ENCODE measurements around the gene RPS21. TPM values are rescaled to one million over a fixed set of nuclear protein-coding genes. Genes with fewer than 3 reads are reported as not detected.

Gene RPS21
- total RNA-seq, 1 donor from 2014 or later: 2,912 TPM

- Mint-ChIP-seq H3K4me1 (peaks cover 20% of the 10 kb centered on the region), H3K4me3 (no peak overlapping the region), H3K27ac (no peak overlapping the region), H3K36me3 (ENCODE audit: low read depth) (peaks cover 60% of the 10 kb centered on the region), H3K9me3 (no peaks in the 10 kb centered on the region), H3K27me3 (no peaks in the 10 kb centered on the region)
- ATAC-seq (ENCODE audit: low read depth): no peak
- POLR2A ChIA-PET: no interaction called here
- TF ChIP-seq CTCF (IDR thresholded peaks at IDR 0.05): no peak
- CTCF ChIA-PET: no interaction called here
- DNase-seq: no peak
- intact Hi-C loops (cut with micrococcal nuclease): no loop called here
These were observed 5.9 kb downstream of the RPS21 start for GRCh38 chr20:62392621-62393334.

GRCh38 chr20:62393335-62393665, 6.4 kb downstream of the RPS21 start:
- Mint-ChIP-seq H3K36me3 (ENCODE audit: low read depth) (peaks cover 55% of the 10 kb centered on the region), H3K27me3 (no peaks in the 10 kb centered on the region), H3K4me1 (peaks cover 14% of the 10 kb centered on the region), H3K4me3 (no peak overlapping the region), H3K9me3 (no peaks in the 10 kb centered on the region), H3K27ac (no peak overlapping the region)
- no peak for ATAC-seq (ENCODE audit: low read depth)
- intact Hi-C loops (cut with micrococcal nuclease): no loop called here
- TF ChIP-seq CTCF (IDR thresholded peaks at IDR 0.05): no peak
- DNase-seq: no peak
- POLR2A ChIA-PET: no interaction called here
- CTCF ChIA-PET: no interaction called here

- H3K9me3 Mint-ChIP-seq: no peaks in the 10 kb centered on the region
- no peak for DNase-seq
- no peaks in the 10 kb centered on the region for H3K27me3 Mint-ChIP-seq
- no peak for TF ChIP-seq CTCF (IDR thresholded peaks at IDR 0.05)
- no peak overlapping the region for H3K4me3 Mint-ChIP-seq
- ChIA-PET CTCF (no interaction called here), POLR2A (no interaction called here)
- peaks cover 49% of the 10 kb centered on the region for H3K36me3 Mint-ChIP-seq (ENCODE audit: low read depth)
- intact Hi-C loops (cut with micrococcal nuclease): no loop called here
- no peak for ATAC-seq (ENCODE audit: low read depth)
- H3K27ac Mint-ChIP-seq: no peak overlapping the region
- peaks cover 9% of the 10 kb centered on the region for H3K4me1 Mint-ChIP-seq
These were observed 6.9 kb downstream of the RPS21 start for GRCh38 chr20:62393830-62394229.

GRCh38 chr20:62394248-62395245, 7.6 kb downstream of the RPS21 start:
- peaks cover 2% of the 10 kb centered on the region for H3K4me1 Mint-ChIP-seq
- intact Hi-C loops (cut with micrococcal nuclease): no loop called here
- no peak overlapping the region for H3K4me3 Mint-ChIP-seq
- no peak for DNase-seq
- H3K9me3 Mint-ChIP-seq: no peaks in the 10 kb centered on the region
- ChIA-PET POLR2A (no interaction called here), CTCF (no interaction called here)
- H3K36me3 Mint-ChIP-seq (ENCODE audit: low read depth): peaks cover 42% of the 10 kb centered on the region
- no peak for ATAC-seq (ENCODE audit: low read depth)
- TF ChIP-seq CTCF (IDR thresholded peaks at IDR 0.05): no peak
- no peak overlapping the region for H3K27ac Mint-ChIP-seq
- H3K27me3 Mint-ChIP-seq: no peaks in the 10 kb centered on the region
